Kidney capillary endothelial cell (primary cell): ENCODE results near the gene MYO3B.

Source experiments
- DNase-seq: peaks from one replicate; pipeline ENCODE4 v3.0.0-alpha.2; 2018; ENCODE audit warnings: low spot score

The MYO3B gene

GRCh38 chr2:170695521-170696410 is 517.8 kb downstream of the MYO3B start:
- no peak for DNase-seq

GRCh38 chr2:170696948-170697347 is 519.0 kb downstream of the MYO3B start:
- DNase-seq, result no peak

- DNase-seq, result no peak
Measured at GRCh38 chr2:170701011-170701410, 523.1 kb downstream of the MYO3B start.

- no peak for DNase-seq
Measured at GRCh38 chr2:170703776-170704476, 526.0 kb downstream of the MYO3B start.
